ENCODE results near the gene ZNF605.
"Not testable (repeated sequence)": the region's sequence is repeated elsewhere in the genome, so short reads cannot be mapped to it uniquely, and the experiment has no call there.

Gene ZNF605

DNA sequence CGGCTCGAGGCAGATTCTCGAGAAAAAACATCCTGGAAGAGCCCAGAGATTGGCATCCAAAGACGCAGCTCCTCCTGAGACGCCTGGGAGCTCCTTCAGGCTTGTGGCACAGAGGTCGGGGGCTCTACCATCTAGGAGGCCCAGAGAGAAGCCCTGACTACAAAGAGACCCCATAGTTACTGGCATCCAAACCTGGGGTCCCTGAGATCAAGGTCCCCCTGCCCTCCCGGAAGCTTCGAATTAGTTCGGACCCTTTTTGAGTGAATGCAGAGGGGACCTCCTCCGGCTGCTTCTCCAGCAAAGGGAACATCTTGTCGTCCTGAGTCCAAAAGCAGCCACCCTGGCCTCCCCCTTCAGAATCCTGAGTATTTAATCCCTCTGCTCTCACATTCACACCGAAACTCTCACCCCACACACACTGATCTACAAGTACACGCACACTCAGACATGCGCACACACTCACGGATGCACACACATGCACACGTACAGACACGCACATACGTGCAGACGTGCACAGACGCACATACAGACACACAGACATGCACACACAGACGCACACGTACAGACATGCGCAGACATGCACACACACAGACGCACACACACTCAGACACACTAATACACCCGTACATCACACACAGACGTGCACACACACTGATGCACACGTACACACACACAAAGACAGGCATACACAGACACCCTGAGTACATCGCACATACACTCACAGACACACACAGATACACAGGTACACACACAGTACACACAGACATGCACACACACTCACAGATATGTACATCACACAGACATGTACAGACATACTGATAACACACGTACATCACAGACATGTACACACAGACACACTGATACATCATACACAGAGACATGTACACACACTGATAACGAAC lies 5.9 kb downstream of the ZNF605 start:
- DNase-seq (ENCODE audit: extremely low read depth in 1 of 2, low read depth in 1 of 2) = no peak

DNA sequence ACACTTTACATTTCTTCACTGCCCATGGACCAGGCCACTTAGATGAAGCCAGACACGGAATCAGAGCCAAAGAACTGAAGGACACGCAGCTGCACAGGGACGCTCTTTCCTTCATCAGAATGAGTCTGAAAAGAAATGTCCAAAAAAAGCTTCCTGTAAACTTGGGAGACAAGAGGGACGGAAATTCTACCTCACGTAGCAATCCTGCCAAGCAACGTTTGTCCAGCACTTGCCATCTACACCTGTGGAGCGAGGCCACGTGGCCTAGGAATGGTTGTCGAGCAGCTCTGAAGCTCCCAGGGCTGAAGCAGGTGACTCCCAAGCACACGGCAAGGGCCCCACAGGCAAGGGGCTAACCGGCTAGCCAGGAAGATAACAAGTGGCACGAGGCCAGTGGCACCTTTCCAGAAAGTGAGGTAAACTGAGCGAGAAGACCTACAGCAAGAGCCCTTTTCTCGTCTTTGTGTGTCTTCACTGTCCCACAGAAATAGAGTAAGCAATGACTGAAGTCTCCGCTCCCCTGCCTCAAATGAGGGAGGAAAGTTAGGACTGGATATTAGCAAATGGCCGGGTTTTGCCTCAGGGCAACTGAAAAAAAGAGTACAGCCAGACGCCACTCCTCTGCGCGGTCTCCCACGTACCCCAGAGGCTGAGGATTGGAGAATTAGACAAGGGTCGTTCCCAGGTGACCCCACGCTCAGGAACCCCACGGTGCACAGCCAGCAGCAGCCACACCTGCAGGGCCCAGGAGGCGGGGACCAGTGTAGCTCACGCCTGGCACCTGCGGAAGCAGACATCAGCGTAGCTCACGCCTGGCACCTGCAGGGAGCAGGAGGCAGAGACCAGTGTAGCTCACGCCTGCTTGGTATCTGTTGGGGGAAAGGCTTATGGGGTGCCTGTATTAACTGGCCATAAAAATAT lies 7.7 kb downstream of the ZNF605 start:
- no peak for DNase-seq (ENCODE audit: extremely low read depth in 1 of 2, low read depth in 1 of 2)

DNA sequence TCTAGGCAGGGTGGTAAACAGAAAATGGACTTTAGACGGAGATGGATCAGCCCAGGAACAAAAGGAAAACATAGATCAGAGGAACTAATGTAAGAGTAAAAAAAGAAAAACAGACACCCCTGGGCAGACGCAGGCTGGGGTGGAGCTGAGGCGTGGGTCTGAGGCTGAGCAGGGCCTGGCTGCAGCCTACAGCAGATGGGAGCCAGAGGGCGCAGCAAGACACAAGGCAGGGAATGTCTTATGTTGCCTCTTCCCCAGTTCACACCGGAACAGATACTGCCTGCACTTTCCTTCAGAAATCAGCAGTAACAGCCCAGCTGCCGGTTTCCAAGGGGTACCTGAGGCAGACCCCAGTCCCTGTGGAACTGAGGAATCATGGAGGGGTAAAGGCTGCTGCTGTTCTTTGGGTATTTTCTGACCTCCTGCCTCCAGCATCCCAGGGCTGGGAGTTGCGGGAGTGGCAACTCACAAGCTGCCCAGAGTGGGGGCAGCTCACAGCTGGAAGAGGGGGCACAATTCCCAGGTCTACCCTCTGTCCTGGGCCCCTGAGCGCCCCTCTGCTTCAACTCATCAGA lies 9.8 kb downstream of the ZNF605 start:
- DNase-seq (ENCODE audit: extremely low read depth in 1 of 2, low read depth in 1 of 2) = no peak

DNA sequence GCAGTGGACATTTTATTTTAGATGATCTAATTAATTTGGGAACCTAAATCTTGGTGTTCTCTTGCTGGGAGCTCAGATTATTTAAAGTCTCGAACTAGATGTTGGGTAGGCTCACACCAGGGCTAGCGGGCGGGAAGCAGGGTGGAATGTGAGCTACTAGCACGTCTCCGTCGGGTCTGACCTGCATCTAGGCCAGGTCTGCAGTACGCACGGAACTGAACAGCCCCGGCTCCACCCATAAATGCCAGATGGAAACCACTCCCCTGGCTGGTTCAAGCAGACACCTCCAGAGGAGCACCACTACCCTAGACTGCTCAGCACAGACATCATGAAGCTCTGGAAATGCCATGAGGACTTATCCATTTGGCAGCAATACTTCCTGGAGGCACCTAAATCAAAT lies 10.3 kb downstream of the ZNF605 start:
- no peak for DNase-seq (ENCODE audit: extremely low read depth in 1 of 2, low read depth in 1 of 2)

DNA sequence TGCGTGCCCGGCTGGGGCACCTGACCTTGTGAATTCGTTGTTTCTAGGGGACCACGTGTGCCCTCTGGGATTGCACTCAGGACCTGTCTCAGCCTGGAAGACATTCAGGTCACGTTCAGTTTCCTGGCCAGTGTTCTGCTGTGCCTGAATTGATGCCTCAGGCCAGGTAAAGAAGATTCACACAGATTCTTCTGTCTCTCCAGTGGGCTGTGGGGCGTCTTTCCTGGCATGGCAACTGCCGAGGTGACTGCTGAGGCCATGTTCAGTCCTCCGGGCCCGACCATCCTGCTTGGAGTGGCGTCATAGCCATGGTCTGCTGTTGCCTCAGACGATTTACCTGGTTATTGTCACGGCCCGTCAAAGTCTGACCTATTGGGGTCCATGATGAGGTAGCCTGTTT lies 13.5 kb downstream of the ZNF605 start:
- DNase-seq (ENCODE audit: extremely low read depth in 1 of 2, low read depth in 1 of 2) = no peak

DNA sequence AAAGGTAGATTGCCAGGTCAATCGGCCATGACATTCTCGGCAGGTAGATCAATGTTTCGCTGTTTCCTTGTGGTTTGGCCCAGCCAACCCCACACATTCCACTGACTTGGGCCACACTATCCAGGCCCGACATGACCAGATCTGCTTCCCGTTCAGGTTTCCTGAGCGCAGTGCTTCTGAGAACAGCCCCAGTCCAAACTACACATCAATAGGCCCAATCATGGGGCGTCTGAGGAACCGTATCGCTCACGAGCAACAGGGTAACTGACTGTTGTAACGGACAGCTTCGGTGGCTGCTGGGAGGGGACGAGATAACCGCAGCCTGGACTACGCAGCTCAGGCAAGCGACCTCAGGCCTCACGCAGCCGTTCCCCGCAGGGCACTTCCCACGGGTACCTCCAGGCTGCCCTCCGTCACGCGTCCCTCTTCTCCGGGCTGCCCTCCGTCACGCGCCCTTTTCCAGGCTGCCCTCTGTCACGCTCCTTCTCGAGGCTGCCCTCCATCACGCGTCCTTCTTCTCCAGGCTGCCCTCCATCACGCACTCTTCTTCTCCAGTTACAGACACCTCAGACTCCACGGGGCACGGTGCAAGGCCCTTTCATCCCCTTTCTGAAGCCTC lies 14.7 kb downstream of the ZNF605 start:
- no peak for DNase-seq (ENCODE audit: extremely low read depth in 1 of 2, low read depth in 1 of 2)

DNA sequence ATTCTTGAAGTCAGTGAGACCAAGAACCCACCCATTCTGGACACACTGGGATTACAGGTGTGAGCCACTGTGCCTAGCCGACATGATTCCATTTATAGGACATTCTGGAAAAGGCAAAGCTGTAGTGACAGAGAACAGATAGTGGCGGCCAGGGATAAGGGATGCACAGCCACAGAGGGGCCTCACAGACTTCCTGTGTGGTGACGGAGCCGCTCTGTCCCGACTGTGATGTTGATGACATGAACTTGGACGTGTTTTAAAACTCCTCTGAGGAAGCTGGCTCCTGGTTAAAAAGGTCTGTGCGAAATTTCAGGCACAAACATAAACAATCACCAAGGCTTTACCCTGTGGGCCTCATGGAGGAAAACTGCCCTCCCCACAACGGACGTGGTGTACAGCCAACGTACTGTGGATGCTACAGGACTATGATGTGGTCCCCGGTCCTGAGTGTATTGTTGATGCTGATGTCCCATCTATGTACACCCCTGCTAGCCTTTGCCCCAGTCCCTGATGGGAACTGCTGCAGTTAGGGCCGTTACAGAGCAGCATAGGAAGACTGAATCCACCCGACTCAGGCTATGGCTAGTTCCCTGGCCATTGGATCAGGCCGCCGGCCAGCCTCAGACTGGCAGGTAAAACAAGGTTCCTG lies 15.9 kb downstream of the ZNF605 start:
- no peak for DNase-seq (ENCODE audit: extremely low read depth in 1 of 2, low read depth in 1 of 2)

DNA sequence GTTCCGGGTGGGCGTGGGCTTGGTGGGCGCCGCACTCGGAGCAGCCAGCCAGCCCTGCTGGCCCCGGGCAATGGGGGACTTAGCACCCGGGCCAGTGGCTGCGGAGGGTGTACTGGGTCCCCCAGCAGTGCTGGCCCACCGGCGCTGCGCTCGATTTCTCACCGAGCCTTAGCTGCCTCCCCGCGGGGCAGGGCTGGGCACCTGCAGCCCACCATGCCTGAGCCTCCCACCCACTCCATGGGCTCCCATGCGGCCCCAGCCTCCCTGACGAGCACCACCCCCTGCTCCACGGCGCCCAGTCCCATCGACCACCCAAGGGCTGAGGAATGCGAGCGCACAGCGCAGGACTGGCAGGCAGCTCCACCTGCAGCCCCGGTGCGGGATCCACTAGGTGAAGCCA lies 17.3 kb downstream of the ZNF605 start:
- DNase-seq (ENCODE audit: extremely low read depth in 1 of 2, low read depth in 1 of 2) = not testable (repeated sequence)

DNA sequence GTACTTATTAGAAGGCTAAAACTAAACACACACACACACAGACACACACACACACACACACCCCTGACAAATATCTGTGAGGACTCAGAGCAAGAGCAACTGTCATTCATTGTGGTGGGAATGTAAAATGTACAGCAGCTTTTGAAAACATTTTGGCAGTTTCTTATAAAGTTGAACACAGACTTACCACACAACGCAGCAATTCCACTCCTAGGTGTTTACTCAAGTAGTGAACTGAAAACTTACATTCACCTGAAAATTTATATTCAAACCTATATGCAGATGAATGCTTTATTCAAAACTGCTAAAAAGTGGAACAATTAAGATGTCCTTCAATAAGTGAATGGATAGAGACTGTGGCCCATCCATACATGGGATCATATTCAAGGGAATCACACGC lies 18.6 kb downstream of the ZNF605 start:
- no peak for DNase-seq (ENCODE audit: extremely low read depth in 1 of 2, low read depth in 1 of 2)

DNA sequence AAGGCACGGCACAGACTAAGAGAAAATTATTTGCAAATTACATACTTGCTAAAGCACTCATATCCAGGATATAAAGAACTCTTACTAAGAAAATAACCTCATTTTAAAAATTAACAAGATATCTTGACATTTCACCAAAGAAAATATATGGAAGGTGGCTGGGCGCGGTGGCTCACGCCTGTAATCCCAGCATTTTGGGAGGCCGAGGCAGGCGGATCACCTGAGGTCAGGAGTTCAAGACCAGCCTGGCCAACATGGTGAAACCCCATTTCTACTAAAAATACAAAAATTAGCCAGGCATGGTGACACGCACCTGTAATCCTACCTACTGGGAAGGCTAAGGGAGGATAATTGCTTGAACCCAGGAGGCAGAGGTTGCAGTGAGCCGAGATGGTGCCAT lies 19.2 kb downstream of the ZNF605 start:
- DNase-seq (ENCODE audit: extremely low read depth in 1 of 2, low read depth in 1 of 2) = not testable (repeated sequence)

DNA sequence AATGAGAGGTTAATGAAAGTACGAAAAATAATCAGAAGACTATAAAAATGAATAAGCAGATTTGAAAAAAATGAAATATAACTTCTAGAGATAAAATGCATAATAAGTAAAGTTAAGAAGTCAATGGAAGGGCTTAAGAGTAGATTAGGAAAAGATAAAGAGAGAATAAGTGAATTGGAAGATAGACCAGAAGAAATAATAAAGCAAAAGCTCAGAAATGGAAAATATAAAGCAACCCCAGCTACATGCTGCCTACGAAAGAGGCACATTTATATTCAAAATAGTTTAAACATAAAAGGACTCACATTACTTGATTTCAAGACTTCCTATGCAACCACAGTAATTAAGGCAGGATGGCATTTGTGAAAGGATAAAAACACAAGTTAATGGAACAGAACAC lies 19.9 kb downstream of the ZNF605 start:
- DNase-seq (ENCODE audit: extremely low read depth in 1 of 2, low read depth in 1 of 2) = no peak

DNA sequence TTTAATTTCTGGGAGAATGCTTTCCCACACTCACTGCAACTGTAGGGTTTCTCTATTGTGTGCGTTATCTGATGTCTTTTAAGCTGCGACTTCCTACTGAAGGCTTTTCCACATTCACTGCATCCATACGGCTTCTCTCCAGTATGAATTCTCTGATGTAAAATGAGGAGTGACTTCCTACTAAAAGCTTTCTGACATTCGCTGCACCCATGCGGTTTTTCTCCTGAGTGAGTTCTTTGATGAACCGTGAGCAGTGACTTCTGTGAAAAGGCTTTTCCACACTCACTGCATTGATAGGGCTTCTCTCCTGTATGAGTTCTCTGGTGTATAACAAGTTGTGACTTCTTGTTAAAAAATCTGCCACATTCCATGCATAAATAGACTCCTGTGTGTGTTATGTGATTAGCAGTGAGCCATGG lies 29.7 kb downstream of the ZNF605 start:
- no peak for DNase-seq (ENCODE audit: extremely low read depth in 1 of 2, low read depth in 1 of 2)

DNA sequence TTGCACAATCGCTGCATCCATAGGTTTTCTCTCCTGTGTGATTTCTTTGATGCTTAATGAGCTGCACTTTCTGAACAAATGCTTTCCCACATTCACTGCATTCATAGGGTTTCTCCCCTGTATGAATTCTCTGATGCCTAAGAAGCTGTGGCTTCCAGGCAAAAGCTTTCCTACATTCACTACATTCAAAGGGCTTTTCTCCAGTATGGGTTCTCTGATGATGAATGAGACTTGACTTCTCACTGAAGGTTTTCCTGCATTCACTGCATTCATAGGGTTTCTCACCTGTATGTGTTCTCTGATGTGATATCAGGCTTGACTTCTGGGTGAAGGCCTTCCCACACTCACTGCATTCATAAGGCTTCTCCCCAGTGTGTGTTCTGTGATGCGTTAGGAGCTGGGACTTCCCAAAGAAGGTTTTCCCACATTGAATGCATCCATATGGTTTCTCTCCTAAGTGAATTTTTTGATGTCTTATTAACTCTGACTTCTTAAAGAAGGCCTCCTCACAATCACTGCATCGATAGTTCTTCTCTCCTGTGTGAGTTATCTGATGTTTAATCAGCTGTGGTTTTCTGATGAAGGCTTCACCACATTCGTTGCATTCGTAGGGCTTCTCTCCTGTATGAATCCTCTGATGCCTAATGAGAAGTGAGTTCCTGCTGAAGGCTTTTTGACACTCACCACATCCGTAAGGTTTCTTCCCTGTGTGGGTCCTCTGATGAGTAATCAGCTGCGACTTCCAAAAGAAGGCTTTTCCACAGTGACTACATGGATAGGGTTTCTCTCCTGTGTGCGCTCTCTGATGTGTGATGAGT lies 30.3 kb downstream of the ZNF605 start:
- no peak for DNase-seq (ENCODE audit: extremely low read depth in 1 of 2, low read depth in 1 of 2)

DNA sequence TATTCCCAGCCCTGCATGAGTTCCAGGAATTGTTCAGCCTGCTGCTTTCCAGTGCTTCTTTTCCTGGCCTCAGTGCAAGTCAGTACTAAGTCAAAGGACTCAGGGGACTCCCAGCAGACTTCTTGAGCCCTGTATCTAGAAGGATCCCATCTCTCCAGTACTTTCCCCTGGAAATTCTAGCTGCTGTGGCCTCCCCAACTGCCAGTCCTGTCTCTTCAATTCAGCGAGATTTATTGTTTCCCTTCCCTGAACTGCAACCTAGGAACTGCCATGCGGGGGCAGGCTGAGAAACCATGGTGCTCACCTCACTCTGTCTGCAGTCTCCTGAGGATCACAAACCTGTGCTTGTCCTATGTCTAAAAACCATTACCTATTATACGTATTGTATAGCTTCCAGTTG lies 31.8 kb downstream of the ZNF605 start:
- DNase-seq (ENCODE audit: extremely low read depth in 1 of 2, low read depth in 1 of 2) = no peak

DNA sequence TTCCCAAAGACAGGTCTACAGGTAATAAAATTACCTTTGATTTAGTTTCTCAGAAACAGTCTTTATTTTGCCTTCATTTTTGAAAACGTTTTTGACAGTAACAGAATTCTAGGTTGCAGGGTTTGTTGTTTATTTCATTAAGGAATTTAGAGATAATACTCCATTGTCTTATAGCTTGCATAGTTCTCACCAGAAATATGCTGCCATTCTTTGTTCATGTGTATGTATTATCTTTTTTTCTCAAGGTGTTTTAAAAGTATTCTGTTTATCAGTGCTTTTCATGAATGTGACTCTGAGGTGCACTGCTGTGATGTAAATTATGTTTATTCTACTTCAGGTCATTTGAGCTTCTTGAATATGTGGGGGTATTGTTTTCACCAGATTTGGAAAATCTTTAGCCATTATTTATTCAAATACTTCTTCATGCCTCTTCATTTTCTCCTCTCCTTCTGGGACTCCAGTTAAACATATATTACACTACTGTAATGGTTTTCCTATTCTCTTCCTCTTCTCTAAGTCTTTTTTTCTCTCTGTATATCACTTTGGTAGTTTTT lies 32.7 kb downstream of the ZNF605 start:
- no peak for DNase-seq (ENCODE audit: extremely low read depth in 1 of 2, low read depth in 1 of 2)

DNA sequence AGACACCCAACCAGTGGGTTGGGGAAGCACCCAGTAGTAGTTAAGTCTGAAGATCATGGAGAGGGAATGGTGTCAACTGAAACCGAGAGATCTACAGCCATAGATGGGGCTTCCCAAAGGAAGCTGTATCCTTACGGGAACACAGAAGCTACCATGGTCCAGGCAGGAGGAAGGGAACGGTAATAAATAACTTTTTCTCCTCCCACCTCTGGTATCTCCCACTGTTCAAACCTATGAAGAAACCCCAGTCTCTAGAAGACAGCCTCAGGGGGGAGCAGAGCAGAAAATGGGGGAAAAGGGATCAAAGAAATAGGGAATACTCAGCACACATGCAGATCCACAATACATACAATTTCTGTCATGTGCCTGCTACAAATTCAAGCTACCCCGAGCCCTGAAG lies 33.4 kb downstream of the ZNF605 start:
- no peak for DNase-seq (ENCODE audit: extremely low read depth in 1 of 2, low read depth in 1 of 2)

DNA sequence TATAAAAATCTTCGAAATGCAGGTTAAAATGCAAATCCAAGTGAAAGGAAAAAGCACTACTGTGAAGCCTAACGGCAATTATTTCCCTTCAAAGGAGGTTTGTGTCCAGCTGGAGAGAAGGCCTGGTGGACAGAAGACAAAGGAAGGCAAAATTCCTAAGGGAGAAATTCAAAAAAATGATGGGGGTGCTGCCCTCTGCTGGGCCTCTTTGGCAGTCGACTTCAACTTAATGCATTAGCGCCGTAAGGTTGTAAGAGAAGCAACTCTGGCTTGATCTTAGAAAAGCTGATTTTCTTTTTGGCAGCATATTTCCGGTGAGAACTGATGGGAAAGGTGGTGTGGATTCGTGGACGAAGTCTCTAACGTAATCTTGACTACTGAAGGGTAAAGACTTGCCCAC lies 34.4 kb downstream of the ZNF605 start:
- DNase-seq (ENCODE audit: extremely low read depth in 1 of 2, low read depth in 1 of 2) = no peak

DNA sequence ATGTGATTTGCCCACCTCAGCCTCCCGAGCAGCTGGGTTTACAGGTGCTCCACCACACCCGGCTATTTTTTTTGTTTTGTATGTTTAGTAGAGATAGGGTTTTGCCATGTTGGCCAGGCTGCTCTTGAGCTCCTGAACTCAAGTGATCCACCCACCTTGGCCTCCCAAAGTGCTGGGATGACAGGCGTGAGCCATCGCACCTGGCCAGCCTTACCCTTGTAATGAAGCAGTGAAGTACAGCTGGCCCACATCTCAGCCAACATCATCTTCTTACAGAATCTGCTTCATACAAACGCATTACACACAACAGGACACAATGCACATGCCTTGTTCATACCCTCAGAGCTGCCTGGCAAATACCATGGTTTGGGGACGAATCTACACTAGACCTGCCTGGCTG lies 37.4 kb downstream of the ZNF605 start:
- no peak for DNase-seq (ENCODE audit: extremely low read depth in 1 of 2, low read depth in 1 of 2)

DNA sequence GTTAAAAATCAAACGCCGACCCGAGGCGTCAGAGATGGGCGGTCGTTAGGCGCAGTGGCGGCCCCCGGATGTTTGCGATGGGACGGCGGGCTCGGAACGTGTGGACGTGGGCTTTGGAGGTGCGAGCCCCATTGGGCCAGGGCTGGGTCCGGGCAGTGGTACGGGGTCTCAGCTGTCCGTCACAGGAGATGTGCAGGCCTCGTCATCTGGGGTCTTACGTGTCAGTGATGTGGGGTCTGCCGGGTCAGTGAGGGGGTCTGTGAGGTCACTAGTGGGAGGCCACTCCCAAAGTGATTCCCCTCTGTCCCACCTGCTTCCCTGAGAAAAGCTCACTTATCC lies 47.1 kb downstream of the ZNF605 start:
- DNase-seq (ENCODE audit: extremely low read depth in 1 of 2, low read depth in 1 of 2) = no peak
